ENCODE data around the gene GAS7. TPM values are rescaled to one million over a fixed set of nuclear protein-coding genes. Genes with fewer than 3 reads are reported as not detected.

The GAS7 gene
- total and polyA plus RNA-seq, 2 donors (not counting 1 experiment from before 2014, with no cell fraction given) = 3.4 to 13.6 TPM

DNA sequence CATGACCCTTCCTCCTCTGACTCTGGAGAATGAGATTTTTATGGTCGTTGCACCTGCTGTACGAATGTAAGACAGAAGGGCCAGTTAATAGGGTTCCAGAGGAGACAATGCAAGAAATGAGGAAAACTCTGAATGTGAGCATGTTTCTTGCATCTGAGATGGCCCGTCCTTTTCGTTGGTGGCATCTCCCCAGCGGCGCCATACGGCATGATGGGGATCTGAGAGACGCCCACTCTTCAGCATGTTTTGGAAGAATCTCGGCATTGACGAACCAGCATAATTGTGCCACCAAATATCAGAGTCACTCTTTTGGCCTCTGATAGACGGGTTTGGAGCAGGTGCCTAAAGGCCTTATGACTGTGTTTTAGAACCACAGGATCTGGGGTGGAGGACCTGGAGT, 166.8 kb downstream of the GAS7 start:
- Mint-ChIP-seq H3K27ac (no peak overlapping the region), H3K4me1 (peaks cover 26% of the 10 kb centered on the region), H3K4me3 (no peak overlapping the region), H3K9me3 (ENCODE audit: insufficient read depth) (no peaks in the 10 kb centered on the region), H3K27me3 (no peaks in the 10 kb centered on the region)
- no peak overlapping the region for H3K4me3 ChIP-seq (ENCODE audit: control extremely low read depth in 1 of 5, extremely low read depth in 1 of 5, insufficient read depth in 1 of 5, low read depth in 2 of 5, low read length in 4 of 5)
- H3K27ac ChIP-seq (ENCODE audit: low read length in 2 of 2) = no peak overlapping the region
- TF ChIP-seq EZH2 (IDR thresholded peaks at IDR 0.05; ENCODE audit: borderline replicate concordance, insufficient read depth, low read depth, low read length, poor library complexity, severe bottlenecking) = no peak
- TF ChIP-seq, protein P1, sequence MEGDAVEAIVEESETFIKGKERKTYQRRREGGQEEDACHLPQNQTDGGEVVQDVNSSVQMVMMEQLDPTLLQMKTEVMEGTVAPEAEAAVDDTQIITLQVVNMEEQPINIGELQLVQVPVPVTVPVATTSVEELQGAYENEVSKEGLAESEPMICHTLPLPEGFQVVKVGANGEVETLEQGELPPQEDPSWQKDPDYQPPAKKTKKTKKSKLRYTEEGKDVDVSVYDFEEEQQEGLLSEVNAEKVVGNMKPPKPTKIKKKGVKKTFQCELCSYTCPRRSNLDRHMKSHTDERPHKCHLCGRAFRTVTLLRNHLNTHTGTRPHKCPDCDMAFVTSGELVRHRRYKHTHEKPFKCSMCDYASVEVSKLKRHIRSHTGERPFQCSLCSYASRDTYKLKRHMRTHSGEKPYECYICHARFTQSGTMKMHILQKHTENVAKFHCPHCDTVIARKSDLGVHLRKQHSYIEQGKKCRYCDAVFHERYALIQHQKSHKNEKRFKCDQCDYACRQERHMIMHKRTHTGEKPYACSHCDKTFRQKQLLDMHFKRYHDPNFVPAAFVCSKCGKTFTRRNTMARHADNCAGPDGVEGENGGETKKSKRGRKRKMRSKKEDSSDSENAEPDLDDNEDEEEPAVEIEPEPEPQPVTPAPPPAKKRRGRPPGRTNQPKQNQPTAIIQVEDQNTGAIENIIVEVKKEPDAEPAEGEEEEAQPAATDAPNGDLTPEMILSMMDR (IDR thresholded peaks at IDR 0.05) = no peak
- H2AFZ ChIP-seq (ENCODE audit: insufficient read depth, low read depth, low read length, poor library complexity, severe bottlenecking) = no peak overlapping the region
- H3K9me3 ChIP-seq (ENCODE audit: control extremely low read depth in 1 of 3, control insufficient read depth in 2 of 3, insufficient read depth in 1 of 3, low read length in 2 of 3) = no peaks in the 10 kb centered on the region
- ChIA-PET CTCF (interaction anchor here (0.7 kb wide), 1 partner anchor 89 kb away, joined by 3 read pairs; no protein-coding TSS in a partner anchor), POLR2A (no interaction called here)
- H3K79me2 ChIP-seq (ENCODE audit: control insufficient read depth, insufficient read depth, low read length) = peaks cover 6% of the 10 kb centered on the region
- DNase-seq (no peak), ATAC-seq (ENCODE audit: low read depth) (no peak)
- 100% methylated on average over 7 of the region's 11 CpGs for WGBS (ENCODE audit: insufficient coverage)
- no peak overlapping the region for H3K9ac ChIP-seq (ENCODE audit: low read length)
- H4K20me1 ChIP-seq (ENCODE audit: control insufficient read depth, insufficient read depth, low read length, poor library complexity, severe bottlenecking) = no peaks in the 10 kb centered on the region
- peaks cover 0 to 6% (median 0%) of the 10 kb centered on the region in 4 experiments for H3K27me3 ChIP-seq (replicated peaks in 1 of 4; ENCODE audit: control extremely low read depth in 1 of 4, control insufficient read depth in 3 of 4, insufficient read depth in 4 of 4, low read length in 3 of 4)
- no peak overlapping the region for H3K4me2 ChIP-seq (replicated peaks; ENCODE audit: low read depth, low read length, poor library complexity, severe bottlenecking)
- peaks cover 14 to 28% of the 10 kb centered on the region in 2 donors for H3K4me1 ChIP-seq (ENCODE audit: control insufficient read depth in 2 of 2, insufficient read depth in 2 of 2, low read length in 2 of 2)
- no peaks in the 10 kb centered on the region for H3K36me3 ChIP-seq (replicated peaks in 1 of 2; ENCODE audit: control extremely low read depth in 1 of 2, control insufficient read depth in 1 of 2, extremely low read depth in 1 of 2, insufficient read depth in 2 of 2, low read length in 1 of 2)
- intact Hi-C loops (cut with micrococcal nuclease) = no loop called here

- ChIA-PET POLR2A (no interaction called here), CTCF (no interaction called here)
- Histone ChIP-seq H3K4me1 (ENCODE audit: control insufficient read depth in 2 of 2, insufficient read depth in 2 of 2, low read length in 2 of 2) (peaks cover 14 to 28% of the 10 kb centered on the region in 2 donors), H3K27ac (ENCODE audit: low read length in 2 of 2) (no peak overlapping the region), H4K20me1 (ENCODE audit: control insufficient read depth, insufficient read depth, low read length, poor library complexity, severe bottlenecking) (no peaks in the 10 kb centered on the region), H3K27me3 (replicated peaks in 1 of 4; ENCODE audit: control extremely low read depth in 1 of 4, control insufficient read depth in 3 of 4, insufficient read depth in 4 of 4, low read length in 3 of 4) (peaks cover 0 to 6% (median 0%) of the 10 kb centered on the region in 4 experiments), H3K36me3 (replicated peaks in 1 of 2; ENCODE audit: control extremely low read depth in 1 of 2, control insufficient read depth in 1 of 2, extremely low read depth in 1 of 2, insufficient read depth in 2 of 2, low read length in 1 of 2) (no peaks in the 10 kb centered on the region), H3K9ac (ENCODE audit: low read length) (no peak overlapping the region), H3K79me2 (ENCODE audit: control insufficient read depth, insufficient read depth, low read length) (peaks cover 9% of the 10 kb centered on the region), H3K4me2 (replicated peaks; ENCODE audit: low read depth, low read length, poor library complexity, severe bottlenecking) (no peak overlapping the region), H2AFZ (ENCODE audit: insufficient read depth, low read depth, low read length, poor library complexity, severe bottlenecking) (no peak overlapping the region), H3K9me3 (ENCODE audit: control extremely low read depth in 1 of 3, control insufficient read depth in 2 of 3, insufficient read depth in 1 of 3, low read length in 2 of 3) (no peaks in the 10 kb centered on the region), H3K4me3 (ENCODE audit: control extremely low read depth in 1 of 5, extremely low read depth in 1 of 5, insufficient read depth in 1 of 5, low read depth in 2 of 5, low read length in 4 of 5) (no peak overlapping the region)
- Mint-ChIP-seq H3K27me3 (no peaks in the 10 kb centered on the region), H3K9me3 (ENCODE audit: insufficient read depth) (no peaks in the 10 kb centered on the region), H3K27ac (no peak overlapping the region), H3K4me1 (peaks cover 26% of the 10 kb centered on the region), H3K4me3 (no peak overlapping the region)
- ATAC-seq (ENCODE audit: low read depth) = no peak
- TF ChIP-seq, protein P1 (IDR thresholded peaks at IDR 0.05) = no peak
- no peak for TF ChIP-seq EZH2 (IDR thresholded peaks at IDR 0.05; ENCODE audit: borderline replicate concordance, insufficient read depth, low read depth, low read length, poor library complexity, severe bottlenecking)
- intact Hi-C loops (cut with micrococcal nuclease) = no loop called here
- DNase-seq = no peak
- 100% methylated on average over 2 of the region's 3 CpGs for WGBS (ENCODE audit: insufficient coverage)
Observed at GRCh38 chr17:10031127-10031526, 167.3 kb downstream of the GAS7 start.

Data from B cell (primary cell).